Measurements from ENCODE around the gene FCSK. TPM values are rescaled to one million over a fixed set of nuclear protein-coding genes. Genes with fewer than 3 reads are reported as not detected.

FCSK gene
- total and polyA plus RNA-seq, 8 donors: 11.7 to 33.6 (median 15.2) TPM

GRCh38 chr16:70483426-70483825 is 29.0 kb downstream of the FCSK start:
- H3K4me3 ChIP-seq: no peak overlapping the region
- H3K27ac ChIP-seq: no peak overlapping the region
- no peaks in the 10 kb centered on the region for H3K27me3 ChIP-seq
- H3K36me3 ChIP-seq: peaks cover 0 to 25% (median 0%) of the 10 kb centered on the region in 3 donors
- DNase-seq (no peak), FAIRE-seq (no peak), ATAC-seq (no peak)
- H3K4me1 ChIP-seq: no peaks in the 10 kb centered on the region
- H3K9me3 ChIP-seq: no peaks in the 10 kb centered on the region
- intact Hi-C loops (cut with DNase I): no loop called here
- WGBS, 2 donors: 83 to 87% methylated on average over 5 of the region's 5 CpGs
- TF ChIP-seq CTCF (IDR thresholded peaks at IDR 0.05): no peak

- FAIRE-seq: no peak
- Histone ChIP-seq H3K36me3 (peaks cover 0 to 28% (median 4%) of the 10 kb centered on the region in 3 donors), H3K27ac (no peak overlapping the region), H3K27me3 (no peaks in the 10 kb centered on the region), H3K9me3 (no peaks in the 10 kb centered on the region), H3K4me1 (no peaks in the 10 kb centered on the region), H3K4me3 (no peak overlapping the region)
- WGBS, 2 donors: 94 to 95% methylated on average over 2 of the region's 2 CpGs
- TF ChIP-seq CTCF (IDR thresholded peaks at IDR 0.05): no peak
- intact Hi-C loops (cut with DNase I): no loop called here
- ATAC-seq: no peak
- DNase-seq: no peak
Observed at GRCh38 chr16:70484867-70485266, 30.5 kb downstream of the FCSK start.

- WGBS, 2 donors: 80 to 81% methylated on average over 6 of the region's 6 CpGs
- no peak for FAIRE-seq
Observed at GRCh38 chr16:70490261-70490660, 35.9 kb downstream of the FCSK start.

GRCh38 chr16:70493802-70494201 is 39.4 kb downstream of the FCSK start:
- no peak for ATAC-seq

More at GRCh38 chr16:70490261-70490660, 35.9 kb downstream of the FCSK start:
- H3K27me3 ChIP-seq: no peaks in the 10 kb centered on the region
- no peaks in the 10 kb centered on the region for H3K9me3 ChIP-seq
- ATAC-seq (peak in 2 of 4 donors; percentile 65 to 72), DNase-seq (no peak)
- no peak overlapping the region for H3K4me3 ChIP-seq
- intact Hi-C loops (cut with DNase I): no loop called here
- no peaks in the 10 kb centered on the region for H3K4me1 ChIP-seq
- TF ChIP-seq CTCF (IDR thresholded peaks at IDR 0.05): no peak
- peaks cover 0 to 27% (median 4%) of the 10 kb centered on the region in 3 donors for H3K36me3 ChIP-seq
- H3K27ac ChIP-seq: no peak overlapping the region

More at GRCh38 chr16:70493802-70494201, 39.4 kb downstream of the FCSK start:
- Histone ChIP-seq H3K27me3 (no peaks in the 10 kb centered on the region), H3K36me3 (peaks cover 0 to 45% (median 9%) of the 10 kb centered on the region in 3 donors), H3K9me3 (no peaks in the 10 kb centered on the region), H3K4me1 (no peaks in the 10 kb centered on the region), H3K27ac (no peak overlapping the region), H3K4me3 (no peak overlapping the region)
- no peak for TF ChIP-seq CTCF (IDR thresholded peaks at IDR 0.05)
- 93 to 98% methylated on average over 3 of the region's 3 CpGs for WGBS, 2 donors
- intact Hi-C loops (cut with DNase I): no loop called here
- no peak for DNase-seq
- no peak for FAIRE-seq
